H1 (cell line): Measurements from ENCODE around the gene DYSF. TPM values are rescaled to one million over a fixed set of nuclear protein-coding genes. Genes with fewer than 3 reads are reported as not detected.

Source experiments
- CREB1 ChIP-seq: IDR thresholded peaks from 2 replicates; pipeline ENCODE4 v1.6.1; 2012; ENCODE audit warnings: inconsistent platforms
- CTBP2 ChIP-seq: IDR thresholded peaks from 2 replicates; pipeline ENCODE4 v1.7.0; 2011; ENCODE audit warnings: borderline replicate concordance, mild to moderate bottlenecking, moderate library complexity, mixed read lengths, low read length; ENCODE audit not compliant: insufficient read depth, insufficient read length
- SP1 ChIP-seq: IDR thresholded peaks from 2 replicates; pipeline ENCODE4 v1.6.1; 2011; ENCODE audit warnings: low read depth, low read length
- SP4 ChIP-seq: IDR thresholded peaks from 2 replicates; pipeline ENCODE4 v1.6.1; 2012; ENCODE audit warnings: low read length, inconsistent platforms
- SUZ12 ChIP-seq: fragments of 200-600 bp; sonication (generic); IDR thresholded peaks from 2 replicates; pipeline ENCODE4 v1.6.1; 2012; ENCODE audit warnings: mild to moderate bottlenecking, inconsistent platforms, low read length, moderate library complexity, mixed read lengths
- ZNF274 ChIP-seq: IDR thresholded peaks from 2 replicates; pipeline ENCODE4 v1.7.0; 2012; ENCODE audit warnings: low read length, borderline replicate concordance; ENCODE audit errors: extremely low read depth
- polyA plus RNA-seq, 7 experiments: library from polyadenylated mRNA; depleted of rRNA in 3 of 7; stranded (reverse) in 5 of 7; unstranded in 2 of 7; fragments of >200 nt in 5 of 7; fragments of 200-250 nt in 2 of 7; gene quantifications; 1 replicate in 5 of 7; 2 replicates in 1 of 7; 4 replicates in 1 of 7; pipeline versions ENCODE4 v1.2.1 to v1.2.3, GENCODE V29; 2011 to 2013; ENCODE audit warnings: missing spikeins in 2 of 7, mixed read lengths in 2 of 7
- total RNA-seq: library from RNA; stranded (reverse); fragmentation: NEBNext Ultra II Directional; extraction: Animal tissue kit (Norgen Biotek cat#: 25700); gene quantifications from 2 replicates; pipeline ENCODE4 v1.2.1, GENCODE V29; 2021
- TF ChIP-seq, protein P1 (sequence below): IDR thresholded peaks from 2 replicates; pipeline ENCODE4 v1.6.1; 2011; ENCODE audit warnings: low read length, improper control_type of control experiment

DYSF gene
- total and polyA plus RNA-seq, 2 of the 8 experiments (the other 6 are each of a cell fraction or from before 2014, with no cell fraction given): 5.8 to 7.1 TPM

DNA sequence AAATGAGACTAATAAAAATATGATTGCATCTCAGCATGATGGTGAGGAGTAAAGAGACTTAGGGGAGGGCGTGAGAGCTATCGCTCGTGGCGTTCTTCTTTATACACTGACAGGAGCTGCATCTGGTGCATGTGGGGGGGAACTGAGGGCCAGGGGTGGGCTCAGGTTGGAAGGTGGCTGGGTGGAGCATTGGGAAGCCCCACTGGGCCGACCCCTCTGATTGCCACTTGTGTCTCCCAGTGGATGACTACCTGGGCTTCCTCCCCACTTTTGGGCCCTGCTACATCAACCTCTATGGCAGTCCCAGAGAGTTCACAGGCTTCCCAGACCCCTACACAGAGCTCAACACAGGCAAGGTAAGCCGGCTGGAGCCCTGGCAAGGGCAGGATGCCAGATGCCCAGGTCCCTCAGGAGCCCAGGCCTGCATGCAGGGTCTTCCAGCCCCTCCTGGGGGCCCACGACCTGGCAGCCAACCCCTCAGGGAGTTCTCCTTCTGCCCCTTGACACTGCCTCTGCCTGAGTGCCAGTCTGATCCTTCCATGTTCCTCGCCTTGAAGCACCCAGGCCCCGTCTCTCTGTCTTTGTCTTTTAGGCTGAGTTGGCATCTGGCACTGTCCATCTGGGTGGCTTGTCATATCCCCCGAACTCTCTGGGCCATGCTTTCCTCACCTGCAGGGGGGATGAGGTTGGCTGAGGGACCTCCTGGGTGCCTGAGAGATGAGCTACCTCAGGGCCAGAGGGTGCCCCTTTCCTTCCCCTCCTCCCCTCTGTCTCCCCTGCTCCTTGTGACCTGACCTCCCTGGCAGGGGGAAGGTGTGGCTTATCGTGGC is 97.7 kb downstream of the DYSF start (continued):
- TF ChIP-seq SP1 (no peak), SP4 (no peak), CTBP2 (no peak), ZNF274 (no peak), SUZ12 (no peak), CREB1 (no peak)
- TF ChIP-seq, protein P1, sequence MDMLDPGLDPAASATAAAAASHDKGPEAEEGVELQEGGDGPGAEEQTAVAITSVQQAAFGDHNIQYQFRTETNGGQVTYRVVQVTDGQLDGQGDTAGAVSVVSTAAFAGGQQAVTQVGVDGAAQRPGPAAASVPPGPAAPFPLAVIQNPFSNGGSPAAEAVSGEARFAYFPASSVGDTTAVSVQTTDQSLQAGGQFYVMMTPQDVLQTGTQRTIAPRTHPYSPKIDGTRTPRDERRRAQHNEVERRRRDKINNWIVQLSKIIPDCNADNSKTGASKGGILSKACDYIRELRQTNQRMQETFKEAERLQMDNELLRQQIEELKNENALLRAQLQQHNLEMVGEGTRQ: no peak
